ENCODE results near the gene IDI2. TPM values are rescaled to one million over a fixed set of nuclear protein-coding genes. Genes with fewer than 3 reads are reported as not detected.

IDI2 gene
- polyA plus RNA-seq, 2 of the 4 experiments (the other 2 are of a cell fraction) = not detected

GRCh38 chr10:987870-988666 lies 37.6 kb downstream of the IDI2 start, which contains the start of gene GTPBP4 (continued):
- TF ChIP-seq SMC3 (IDR thresholded peaks at IDR 0.05) (peak; percentile 9; the same call in 1 of the 3 replicates), GATA3 (IDR thresholded peaks at IDR 0.05; ENCODE audit: borderline replicate concordance) (no peak), MAZ (IDR thresholded peaks at IDR 0.05; ENCODE audit: borderline replicate concordance, low read depth, low read length) (no peak), RFX5 (IDR thresholded peaks at IDR 0.05) (no peak; the same call in 1 of the 2 replicates), ZSCAN20 (CRISPR knock-in tag; IDR thresholded peaks at IDR 0.05) (no peak), TP53 (CRISPR knock-in tag; IDR thresholded peaks at IDR 0.05) (0 out of 2 replicates have a peak, but pooled peaks have one; percentile 29), ZNF302 (CRISPR knock-in tag; IDR thresholded peaks at IDR 0.05) (no peak), ELK1 (IDR thresholded peaks at IDR 0.05; ENCODE audit: low read depth, low read length) (no peak), NFE2L2 (conservative IDR thresholded peaks at IDR 0.05; ENCODE audit: low read length) (no peak), HOXB13 (CRISPR knock-in tag; IDR thresholded peaks at IDR 0.05; ENCODE audit: low read depth) (no peak), FOSB (CRISPR knock-in tag; IDR thresholded peaks at IDR 0.05) (no peak), FOXS1 (CRISPR knock-in tag; IDR thresholded peaks at IDR 0.05) (0 out of 2 replicates have a peak, but pooled peaks have one; percentile 7), RAD21 (conservative IDR thresholded peaks at IDR 0.05 in 1 of 2, IDR thresholded peaks at IDR 0.05 in 1 of 2) (no peak), PHF8 (IDR thresholded peaks at IDR 0.05; ENCODE audit: borderline replicate concordance, low read depth) (peak; percentile 91), CEBPB (IDR thresholded peaks at IDR 0.05) (no peak)

GRCh38 chr10:987620-987869 lies 38.1 kb downstream of the IDI2 start:
- no peak for FAIRE-seq
- POLR2A ChIA-PET = interaction anchor here (1.3 to 4.3 kb wide), 4 partner anchors 9 to 61 kb away, joined by 3 to 25 read pairs (median 13); partner anchors contain the start of genes IDI1 and LARP4B
- CTCF ChIA-PET = interaction anchor here (0.6 to 2.4 kb wide), 5 partner anchors 10 to 193 kb away, joined by 3 to 7 read pairs (median 4); no protein-coding TSS in a partner anchor

More at GRCh38 chr10:987620-987869, 38.1 kb downstream of the IDI2 start:
- peak overlapping the region; percentile 89 for H3K4me3 ChIP-seq
- TF ChIP-seq RAD21 (conservative IDR thresholded peaks at IDR 0.05 in 1 of 2, IDR thresholded peaks at IDR 0.05 in 1 of 2) (no peak), CEBPB (IDR thresholded peaks at IDR 0.05) (no peak), REST (IDR thresholded peaks at IDR 0.05) (no peak), JUN (IDR thresholded peaks at IDR 0.05) (no peak), HMGXB4 (CRISPR knock-in tag; IDR thresholded peaks at IDR 0.05; ENCODE audit: borderline replicate concordance) (no peak), CBX2 (IDR thresholded peaks at IDR 0.05; ENCODE audit: borderline replicate concordance, low read depth) (no peak), EP300 (IDR thresholded peaks at IDR 0.05) (no peak), HOXB5 (CRISPR knock-in tag; IDR thresholded peaks at IDR 0.05) (no peak), FOSB (CRISPR knock-in tag; IDR thresholded peaks at IDR 0.05) (no peak), MAZ (IDR thresholded peaks at IDR 0.05; ENCODE audit: borderline replicate concordance, low read depth, low read length) (no peak)
- H3K27ac ChIP-seq = peak overlapping the region; percentile 93 to 94
- H3K4me2 ChIP-seq = peak overlapping the region; percentile 98
- ATAC-seq (peak in 1 of 2 experiments; percentile 51), DNase-seq (ENCODE audit: low read depth in 1 of 2, low spot score in 1 of 2) (no peak)
- no peaks in the 10 kb centered on the region for H3K9me3 ChIP-seq
- WGBS (ENCODE audit: missing lambda C conversion rate) = 3% methylated on average over 7 of the region's 7 CpGs
- peaks cover 29% of the 10 kb centered on the region for H3K4me1 ChIP-seq

Data from A549 (cell line).